AG04449 (cell line): Measurements from ENCODE around the gene DRD2.

ENCODE experiments used
- CTCF ChIA-PET: fragments of 350-600 bp; formaldehyde crosslinking; extraction: SDS; loops from one replicate; lab custom pipeline; 2021; ENCODE audit warnings: antibody characterized with exemption; lab: Yijun Ruan, JAX
- POLR2A ChIA-PET: fragments of 400-600, 350-600 bp; formaldehyde crosslinking; extraction: SDS; loops from one replicate; lab custom pipeline; 2020; ENCODE audit warnings: antibody characterized with exemption, inconsistent platforms; lab: Yijun Ruan, JAX
- DNase-seq: peaks from one replicate; pipeline ENCODE4 v3.0.0-alpha.2; 2010; ENCODE audit warnings: low read depth, low spot score
- H3K4me3 ChIP-seq: 2 replicates; pipeline ENCODE4 v1.5.1; 2011; ENCODE audit warnings: low read depth, mild to moderate bottlenecking, control low read depth, low read length
- CTCF ChIP-seq: IDR thresholded peaks from one replicate; pipeline ENCODE4 v1.5.1; 2011; ENCODE audit warnings: mild to moderate bottlenecking, moderate library complexity, low read length, control low read depth, inconsistent platforms; ENCODE audit not compliant: insufficient read depth; ENCODE audit errors: missing control alignments

DRD2 gene

GRCh38 chr11:113407163-113407562, 68.0 kb downstream of the DRD2 start:
- no peak for TF ChIP-seq CTCF
- no peak overlapping the region for H3K4me3 ChIP-seq
- ChIA-PET CTCF (no interaction called here), POLR2A (no interaction called here)
- DNase-seq = no peak

GRCh38 chr11:113405724-113406478, 69.3 kb downstream of the DRD2 start:
- ChIA-PET POLR2A (no interaction called here), CTCF (no interaction called here)
- no peak for TF ChIP-seq CTCF
- no peak for DNase-seq
- H3K4me3 ChIP-seq = no peak overlapping the region

DNA sequence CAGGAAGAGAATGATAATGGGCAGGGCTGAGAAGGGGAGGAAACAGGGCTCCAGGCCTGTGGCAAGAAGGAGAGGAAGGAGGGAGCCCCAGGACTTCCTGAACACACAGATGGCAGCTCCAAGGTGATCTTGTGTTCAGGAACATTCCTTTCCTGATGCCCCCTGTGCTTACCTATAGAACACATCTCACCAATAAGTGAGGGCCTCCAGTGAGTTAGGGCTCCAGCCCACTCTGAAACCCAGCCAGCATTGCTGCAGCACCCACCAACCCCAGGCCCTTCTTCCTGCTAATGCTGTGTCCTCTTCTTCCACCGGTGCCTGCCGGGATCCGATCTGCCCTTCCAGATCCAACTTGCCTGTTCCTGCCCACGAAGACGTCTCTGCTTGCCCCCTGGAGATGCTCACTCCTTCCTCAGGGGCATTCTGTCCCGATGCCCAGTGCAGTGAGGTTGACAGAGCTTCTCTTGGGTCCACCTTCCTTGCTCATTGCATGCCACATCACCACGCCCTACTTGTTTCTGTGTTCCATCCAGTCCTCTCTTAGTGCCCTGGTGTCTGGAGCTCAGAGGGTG, 70.3 kb downstream of the DRD2 start:
- DNase-seq = no peak
- no peak for TF ChIP-seq CTCF
- ChIA-PET CTCF (no interaction called here), POLR2A (no interaction called here)
- no peak overlapping the region for H3K4me3 ChIP-seq

DNA sequence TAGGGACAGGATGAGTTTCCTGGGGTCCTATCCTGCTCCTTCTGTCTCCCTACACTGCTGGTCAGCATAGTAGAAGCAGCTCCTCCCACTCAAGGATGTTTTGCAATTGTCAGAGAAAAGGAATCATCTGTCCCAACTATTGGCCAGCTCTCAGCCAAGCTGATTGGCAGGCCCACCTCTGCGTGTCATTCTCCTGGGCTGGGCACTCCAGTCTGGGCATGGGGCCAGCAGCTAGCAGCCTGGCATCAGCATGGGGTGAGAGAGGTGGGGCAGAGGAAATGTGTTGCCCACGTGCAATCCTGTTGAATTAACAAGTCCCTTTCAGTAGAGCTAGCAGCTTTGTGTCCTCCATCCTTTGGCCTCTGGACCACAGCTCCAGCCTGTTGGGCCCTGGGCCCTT, 73.5 kb downstream of the DRD2 start:
- no peak overlapping the region for H3K4me3 ChIP-seq
- ChIA-PET POLR2A (no interaction called here), CTCF (no interaction called here)
- DNase-seq = no peak
- TF ChIP-seq CTCF = no peak

GRCh38 chr11:113400631-113401230, 74.5 kb downstream of the DRD2 start:
- DNase-seq = no peak
- no peak for TF ChIP-seq CTCF
- no peak overlapping the region for H3K4me3 ChIP-seq
- CTCF ChIA-PET = no interaction called here
- POLR2A ChIA-PET = no interaction called here

GRCh38 chr11:113398669-113399430, 76.3 kb downstream of the DRD2 start:
- no peak for DNase-seq
- no peak for TF ChIP-seq CTCF
- H3K4me3 ChIP-seq = no peak overlapping the region
- POLR2A ChIA-PET = no interaction called here
- CTCF ChIA-PET = interaction anchor here (1.5 kb wide), 1 partner anchor 10 kb away, joined by 4 read pairs; no protein-coding TSS in a partner anchor
